GM06990 (cell line): ENCODE measurements around the gene TP53BP1.

Experiments
- DNase-seq: peaks from one replicate; pipeline ENCODE4 v3.0.0-alpha.2; 2011; ENCODE audit not compliant: insufficient read length; ENCODE audit errors: extremely low read depth
- H3K27me3 ChIP-seq: replicated peaks from 2 replicates; pipeline ENCODE4 v1.6.0; 2011; ENCODE audit warnings: low read length; ENCODE audit not compliant: control insufficient read depth, insufficient read depth
- H3K36me3 ChIP-seq: 2 replicates; pipeline ENCODE4 v1.5.1; 2011; ENCODE audit warnings: low read length; ENCODE audit not compliant: control insufficient read depth, insufficient read depth
- H3K4me3 ChIP-seq: replicated peaks from 2 replicates; pipeline ENCODE4 v1.5.1; 2011; ENCODE audit warnings: low read depth, mild to moderate bottlenecking, control low read depth, low read length
- CTCF ChIP-seq: IDR thresholded peaks from 2 replicates; pipeline ENCODE4 v1.5.1; 2011; ENCODE audit warnings: low read length, control low read depth, mild to moderate bottlenecking, inconsistent platforms; ENCODE audit not compliant: insufficient read depth, poor library complexity, severe bottlenecking

Gene TP53BP1

GRCh38 chr15:43471975-43472374, 21.0 kb downstream of the TP53BP1 start:
- H3K36me3 ChIP-seq: peaks cover 6% of the 10 kb centered on the region
- DNase-seq: no peak

GRCh38 chr15:43469867-43470266, 23.1 kb downstream of the TP53BP1 start:
- DNase-seq: no peak
- TF ChIP-seq CTCF: no peak
- Histone ChIP-seq H3K4me3 (no peak overlapping the region), H3K27me3 (no peaks in the 10 kb centered on the region), H3K36me3 (peaks cover 5% of the 10 kb centered on the region)

More at GRCh38 chr15:43471975-43472374, 21.0 kb downstream of the TP53BP1 start:
- no peak overlapping the region for H3K4me3 ChIP-seq
- TF ChIP-seq CTCF: no peak
- no peaks in the 10 kb centered on the region for H3K27me3 ChIP-seq

GRCh38 chr15:43465100-43465499, 27.9 kb downstream of the TP53BP1 start:
- DNase-seq: no peak
- Histone ChIP-seq H3K36me3 (peaks cover 2% of the 10 kb centered on the region), H3K27me3 (no peaks in the 10 kb centered on the region), H3K4me3 (no peak overlapping the region)
- TF ChIP-seq CTCF: no peak

- no peak for TF ChIP-seq CTCF
- Histone ChIP-seq H3K36me3 (peaks cover 2% of the 10 kb centered on the region), H3K4me3 (no peak overlapping the region), H3K27me3 (no peaks in the 10 kb centered on the region)
- DNase-seq: no peak
Measured at GRCh38 chr15:43463998-43464397, 29.0 kb downstream of the TP53BP1 start.

GRCh38 chr15:43463507-43463906, 29.4 kb downstream of the TP53BP1 start:
- Histone ChIP-seq H3K4me3 (no peak overlapping the region), H3K36me3 (peaks cover 2% of the 10 kb centered on the region), H3K27me3 (no peaks in the 10 kb centered on the region)
- DNase-seq: no peak
- no peak for TF ChIP-seq CTCF

GRCh38 chr15:43449981-43450380, 43.0 kb downstream of the TP53BP1 start:
- Histone ChIP-seq H3K27me3 (no peaks in the 10 kb centered on the region), H3K4me3 (no peak overlapping the region), H3K36me3 (no peaks in the 10 kb centered on the region; the same call in 1 of the 2 replicates)
- TF ChIP-seq CTCF: no peak
- no peak for DNase-seq
